Testis (tissue), 3 donors: ENCODE data around the gene ICE2. TPM values are rescaled to one million over a fixed set of nuclear protein-coding genes. Genes with fewer than 3 reads are reported as not detected.

Experiments
- DNase-seq: peaks from one replicate; pipeline ENCODE4 v3.0.0-alpha.2; 2019
- H3K27ac ChIP-seq, 2 donors: fragments of 200-600 bp; sonication (generic); one replicate each; pipeline ENCODE4 v1.5.1; 2019
- H3K27me3 ChIP-seq: fragments of 200-600 bp; sonication (generic); one replicate; pipeline ENCODE4 v1.5.1; 2019
- H3K36me3 ChIP-seq: fragments of 200-600 bp; sonication (generic); one replicate; pipeline ENCODE4 v1.5.1; 2017; ENCODE audit warnings: low read depth; ENCODE audit errors: missing control alignments
- H3K4me1 ChIP-seq: fragments of 200-600 bp; sonication (generic); one replicate; pipeline ENCODE4 v1.5.1; 2019
- H3K4me3 ChIP-seq, 2 donors: fragments of 200-600 bp; sonication (generic); one replicate each; pipeline ENCODE4 v1.5.1; 2017 to 2019
- H3K9me3 ChIP-seq: fragments of 200-600 bp; sonication (generic); one replicate; pipeline ENCODE4 v1.5.1; 2017
- CTCF ChIP-seq, 3 experiments: fragments of 450-650 bp in 2 of 3; fragments of 200-600 bp in 1 of 3; sonication (generic) in 1 of 3; IDR thresholded peaks; one replicate each; pipeline ENCODE4 v1.5.1; 2016 to 2019; ENCODE audit warnings: antibody characterized with exemption in 3 of 3, mild to moderate bottlenecking in 2 of 3, moderate library complexity in 1 of 3
- POLR2A ChIP-seq: fragments of 450-650 bp; IDR thresholded peaks from one replicate; pipeline ENCODE4 v1.6.1; 2017; ENCODE audit warnings: antibody characterized with exemption, mild to moderate bottlenecking, moderate library complexity
- WGBS, 2 donors: methylation state at CpG; one replicate each; pipeline ENCODE4 v1.1.5; 2018; 5-methylcytosine and 5-hydroxymethylcytosine counted together
- intact Hi-C: fragments of 100-400 bp; cut with DNase I; formaldehyde crosslinking; loops from one replicate; pipeline ENCODE4 v1.15.1; 2023; ENCODE audit warnings: low total_unique reads
- polyA plus RNA-seq: library from polyadenylated mRNA; stranded (reverse); fragments of 350-450 nt; fragmentation: Illumina TruSeq; extraction: RNeasy Lipid Tissue Mini Kit (QIAGEN cat#74804); gene quantifications from one replicate; pipeline ENCODE4 v1.2.3, GENCODE V29; 2014; ENCODE audit warnings: low read depth, low replicate concordance; ENCODE audit not compliant: insufficient read depth
- total RNA-seq, 2 donors: library from RNA; depleted of rRNA; stranded (reverse); fragments of >200 nt; gene quantifications; one replicate each; pipeline ENCODE4 v1.2.3, GENCODE V29; 2016

Gene ICE2
- total and polyA plus RNA-seq, 3 donors from 2014 or later: 24.3 to 48.3 (median 44.6) TPM

GRCh38 chr15:60387321-60387720, 91.6 kb downstream of the ICE2 start:
- TF ChIP-seq POLR2A (no peak), CTCF (IDR thresholded peaks at IDR 0.05) (no peak)
- 85 to 95% methylated on average over 1 of the region's 1 CpG for whole genome bisulfite sequencing, 2 donors
- H3K4me1 ChIP-seq: peaks cover 21% of the 10 kb centered on the region
- DNase-seq: no peak
- H3K4me3 ChIP-seq: no peak overlapping the region
- no peaks in the 10 kb centered on the region for H3K9me3 ChIP-seq
- no peaks in the 10 kb centered on the region for H3K36me3 ChIP-seq
- intact Hi-C loops: no loop called here
- no peak overlapping the region for H3K27ac ChIP-seq
- no peaks in the 10 kb centered on the region for H3K27me3 ChIP-seq

- H3K4me3 ChIP-seq: no peak overlapping the region
- H3K27me3 ChIP-seq: no peaks in the 10 kb centered on the region
- intact Hi-C loops: no loop called here
- TF ChIP-seq POLR2A (no peak), CTCF (IDR thresholded peaks at IDR 0.05) (no peak)
- H3K4me1 ChIP-seq: peaks cover 15% of the 10 kb centered on the region
- WGBS, 2 donors: 84 to 94% methylated on average over 4 of the region's 4 CpGs
- no peak overlapping the region for H3K27ac ChIP-seq
- no peak for DNase-seq
- H3K36me3 ChIP-seq: no peaks in the 10 kb centered on the region
- no peaks in the 10 kb centered on the region for H3K9me3 ChIP-seq
Observed at GRCh38 chr15:60386615-60387014, 92.3 kb downstream of the ICE2 start.

- TF ChIP-seq CTCF (IDR thresholded peaks at IDR 0.05): no peak
- no peak for TF ChIP-seq POLR2A
- no peaks in the 10 kb centered on the region for H3K36me3 ChIP-seq
- H3K4me1 ChIP-seq: peaks cover 8% of the 10 kb centered on the region
- H3K27me3 ChIP-seq: no peaks in the 10 kb centered on the region
- 89 to 92% methylated on average over 7 of the region's 7 CpGs for WGBS, 2 donors
- H3K27ac ChIP-seq: no peak overlapping the region
- no peaks in the 10 kb centered on the region for H3K9me3 ChIP-seq
- no peak for DNase-seq
- intact Hi-C loops: no loop called here
- no peak overlapping the region for H3K4me3 ChIP-seq
Observed at GRCh38 chr15:60385620-60386552, 93.1 kb downstream of the ICE2 start.

- Histone ChIP-seq H3K9me3 (no peaks in the 10 kb centered on the region), H3K4me1 (no peaks in the 10 kb centered on the region), H3K27me3 (no peaks in the 10 kb centered on the region), H3K27ac (no peak overlapping the region), H3K4me3 (no peak overlapping the region), H3K36me3 (no peaks in the 10 kb centered on the region)
- no peak for DNase-seq
- TF ChIP-seq POLR2A (no peak), CTCF (IDR thresholded peaks at IDR 0.05) (no peak)
- 85 to 87% methylated on average over 3 of the region's 3 CpGs for WGBS, 2 donors
- intact Hi-C loops: no loop called here
Observed at GRCh38 chr15:60384526-60385126, 94.3 kb downstream of the ICE2 start.
